Measurements from ENCODE around the gene TPM4.

GRCh38 chr19:16098416-16098768 is 22.1 kb downstream of the TPM4 start:
- TF ChIP-seq EP300 (IDR thresholded peaks at IDR 0.05) (no peak), CTCF (IDR thresholded peaks at IDR 0.05) (no peak), POLR2A (IDR thresholded peaks at IDR 0.05) (no peak)
